Caco-2 (cell line): ENCODE results near the gene TNFAIP8. TPM values are rescaled to one million over a fixed set of nuclear protein-coding genes. Genes with fewer than 3 reads are reported as not detected.

Source experiments
- BruUV-seq: library from RNA; stranded (reverse); fragments of 400-500 nt; replicated peaks from 2 replicates; lab custom pipeline; 2021; lab: Mats Ljungman, UMichigan
- CTCF ChIA-PET: fragments of 300-600 bp; sonication (Branson Sonifier 250); formaldehyde crosslinking; loops from one replicate; lab custom pipeline; 2022; ENCODE audit warnings: antibody characterized with exemption; lab: Charles Lee
- POLR2A ChIA-PET: fragments of 300-600 bp; sonication (Branson Sonifier 250); formaldehyde crosslinking; loops from one replicate; lab custom pipeline; 2022; ENCODE audit warnings: antibody characterized with exemption; lab: Charles Lee
- DNase-seq, 2 experiments: peaks; one replicate each; pipeline versions ENCODE4 v3.0.0 to v3.0.0-alpha.2; 2020 to 2022
- H3K27me3 ChIP-seq: replicated peaks from 2 replicates; pipeline ENCODE4 v1.6.0; 2011; ENCODE audit warnings: low read length; ENCODE audit not compliant: control insufficient read depth, insufficient read depth
- H3K36me3 ChIP-seq: 2 replicates; pipeline ENCODE4 v1.5.1; 2011; ENCODE audit warnings: low read length; ENCODE audit not compliant: control insufficient read depth, insufficient read depth
- H3K4me1 ChIP-seq: fragments of 250-450 bp; sonication (Bioruptor Pico); 2 replicates; pipeline ENCODE4 v1.5.1; 2020; ENCODE audit warnings: mild to moderate bottlenecking
- H3K4me3 ChIP-seq: 2 replicates; pipeline ENCODE4 v1.5.1; 2011; ENCODE audit warnings: low read depth, mild to moderate bottlenecking, control low read depth, low read length
- H3K9me3 ChIP-seq: fragments of 250-450 bp; sonication (Bioruptor Pico); 2 replicates; pipeline ENCODE4 v1.5.1; 2020; ENCODE audit warnings: mild to moderate bottlenecking, moderate library complexity
- H3K27ac Mint-ChIP-seq: one replicate; pipeline ENCODE4 v1.8.0; 2022; ENCODE audit warnings: mixed read lengths; ENCODE audit not compliant: unreplicated experiment
- H3K27me3 Mint-ChIP-seq: one replicate; pipeline ENCODE4 v1.8.0; 2022; ENCODE audit warnings: mixed read lengths; ENCODE audit not compliant: insufficient read depth, unreplicated experiment
- H3K36me3 Mint-ChIP-seq: one replicate; pipeline ENCODE4 v1.8.0; 2022; ENCODE audit warnings: mild to moderate bottlenecking, mixed read lengths; ENCODE audit not compliant: insufficient read depth, unreplicated experiment
- H3K4me1 Mint-ChIP-seq: one replicate; pipeline ENCODE4 v1.8.0; 2022; ENCODE audit warnings: low read depth, mixed read lengths; ENCODE audit not compliant: unreplicated experiment
- H3K4me3 Mint-ChIP-seq: one replicate; pipeline ENCODE4 v1.8.0; 2022; ENCODE audit warnings: mild to moderate bottlenecking, moderate library complexity, mixed read lengths; ENCODE audit not compliant: unreplicated experiment
- H3K9me3 Mint-ChIP-seq: one replicate; pipeline ENCODE4 v1.8.0; 2022; ENCODE audit warnings: mixed read lengths; ENCODE audit not compliant: unreplicated experiment
- intact Hi-C: fragments of 100-400 bp; cut with micrococcal nuclease; formaldehyde crosslinking; loops from one replicate; pipeline ENCODE4 v1.10.0; 2022; ENCODE audit not compliant: unreplicated experiment
- total RNA-seq: library from RNA; stranded (reverse); gene quantifications from 2 replicates; pipeline ENCODE4 v1.2.3, GENCODE V29; 2022
- TF ChIP-seq, protein P1 (sequence below), 2 experiments: fragments of 200-600 bp in 1 of 2; IDR thresholded peaks; 1 replicate in 1 of 2; 2 replicates in 1 of 2; pipeline versions ENCODE4 v1.5.1 to v1.8.0; 2011 to 2022; ENCODE audit warnings: antibody characterized with exemption in 1 of 2, control low read depth in 1 of 2, inconsistent platforms in 1 of 2, low read depth in 1 of 2, low read length in 1 of 2, mild to moderate bottlenecking in 1 of 2, moderate library complexity in 1 of 2; ENCODE audit not compliant: insufficient read depth in 1 of 2, severe bottlenecking in 1 of 2, unreplicated experiment in 1 of 2

The TNFAIP8 gene
- total RNA-seq, 1 experiment from 2014 or later = 7.4 TPM

DNA sequence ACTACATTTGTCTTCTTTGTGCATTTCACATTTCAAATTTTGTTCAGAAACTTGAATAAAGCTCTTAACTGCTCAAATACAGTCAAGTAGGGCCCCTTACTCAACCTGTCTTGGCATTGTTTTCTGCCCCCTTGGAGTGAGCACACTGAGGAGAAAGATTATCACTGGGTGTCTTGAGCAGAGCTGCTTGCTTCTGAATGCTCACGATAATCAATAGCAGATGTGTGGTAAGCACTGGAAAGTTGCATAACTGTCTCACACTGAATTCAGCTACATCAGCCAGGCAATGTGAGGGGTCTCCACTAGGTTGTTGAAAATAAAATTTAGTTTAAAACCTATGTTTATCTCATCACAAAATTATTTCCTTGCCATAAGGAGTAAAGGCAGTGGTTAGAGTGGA, 7.8 kb upstream of the TNFAIP8 start:
- Histone ChIP-seq H3K36me3 (no peaks in the 10 kb centered on the region), H3K4me1 (no peaks in the 10 kb centered on the region), H3K27me3 (no peaks in the 10 kb centered on the region), H3K9me3 (no peaks in the 10 kb centered on the region), H3K4me3 (no peak overlapping the region)
- no TSS peak for BruUV-seq
- Mint-ChIP-seq H3K36me3 (no peaks in the 10 kb centered on the region), H3K4me1 (no peaks in the 10 kb centered on the region), H3K27ac (no peak overlapping the region), H3K4me3 (no peak overlapping the region), H3K9me3 (no peaks in the 10 kb centered on the region), H3K27me3 (no peaks in the 10 kb centered on the region)
- ChIA-PET POLR2A (no interaction called here), CTCF (no interaction called here)
- DNase-seq = no peak
- TF ChIP-seq, protein P1, sequence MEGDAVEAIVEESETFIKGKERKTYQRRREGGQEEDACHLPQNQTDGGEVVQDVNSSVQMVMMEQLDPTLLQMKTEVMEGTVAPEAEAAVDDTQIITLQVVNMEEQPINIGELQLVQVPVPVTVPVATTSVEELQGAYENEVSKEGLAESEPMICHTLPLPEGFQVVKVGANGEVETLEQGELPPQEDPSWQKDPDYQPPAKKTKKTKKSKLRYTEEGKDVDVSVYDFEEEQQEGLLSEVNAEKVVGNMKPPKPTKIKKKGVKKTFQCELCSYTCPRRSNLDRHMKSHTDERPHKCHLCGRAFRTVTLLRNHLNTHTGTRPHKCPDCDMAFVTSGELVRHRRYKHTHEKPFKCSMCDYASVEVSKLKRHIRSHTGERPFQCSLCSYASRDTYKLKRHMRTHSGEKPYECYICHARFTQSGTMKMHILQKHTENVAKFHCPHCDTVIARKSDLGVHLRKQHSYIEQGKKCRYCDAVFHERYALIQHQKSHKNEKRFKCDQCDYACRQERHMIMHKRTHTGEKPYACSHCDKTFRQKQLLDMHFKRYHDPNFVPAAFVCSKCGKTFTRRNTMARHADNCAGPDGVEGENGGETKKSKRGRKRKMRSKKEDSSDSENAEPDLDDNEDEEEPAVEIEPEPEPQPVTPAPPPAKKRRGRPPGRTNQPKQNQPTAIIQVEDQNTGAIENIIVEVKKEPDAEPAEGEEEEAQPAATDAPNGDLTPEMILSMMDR (IDR thresholded peaks at IDR 0.05; ENCODE audit: insufficient read depth in 1 of 2, low read depth in 1 of 2, low read length in 1 of 2, severe bottlenecking in 1 of 2, unreplicated experiment in 1 of 2) = no peak
- intact Hi-C loops = loop anchor here (10.0 kb wide), 1 partner anchor 397 kb away; no protein-coding TSS in a partner anchor

DNA sequence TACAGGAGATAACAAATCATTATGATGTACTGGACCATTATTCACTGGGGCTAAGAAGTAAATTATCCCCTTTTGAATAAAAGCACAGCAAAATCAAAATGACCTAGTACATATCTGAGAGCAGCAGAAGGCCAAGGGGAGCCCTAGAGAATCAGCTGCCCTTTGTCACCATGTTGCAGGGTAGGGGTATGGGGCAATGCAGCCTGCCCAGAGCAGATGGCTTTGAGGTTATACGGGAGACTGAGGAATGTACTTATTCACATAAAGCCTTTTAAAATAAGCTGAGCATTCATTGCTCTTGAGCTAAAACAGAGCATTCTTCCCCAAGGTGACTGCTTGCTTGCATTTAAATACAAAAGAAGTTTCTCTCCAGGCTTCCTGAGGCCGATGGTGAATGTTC, 2.6 kb upstream of the TNFAIP8 start:
- TF ChIP-seq, protein P1 (IDR thresholded peaks at IDR 0.05; ENCODE audit: insufficient read depth in 1 of 2, low read depth in 1 of 2, low read length in 1 of 2, severe bottlenecking in 1 of 2, unreplicated experiment in 1 of 2) = no peak

DNA sequence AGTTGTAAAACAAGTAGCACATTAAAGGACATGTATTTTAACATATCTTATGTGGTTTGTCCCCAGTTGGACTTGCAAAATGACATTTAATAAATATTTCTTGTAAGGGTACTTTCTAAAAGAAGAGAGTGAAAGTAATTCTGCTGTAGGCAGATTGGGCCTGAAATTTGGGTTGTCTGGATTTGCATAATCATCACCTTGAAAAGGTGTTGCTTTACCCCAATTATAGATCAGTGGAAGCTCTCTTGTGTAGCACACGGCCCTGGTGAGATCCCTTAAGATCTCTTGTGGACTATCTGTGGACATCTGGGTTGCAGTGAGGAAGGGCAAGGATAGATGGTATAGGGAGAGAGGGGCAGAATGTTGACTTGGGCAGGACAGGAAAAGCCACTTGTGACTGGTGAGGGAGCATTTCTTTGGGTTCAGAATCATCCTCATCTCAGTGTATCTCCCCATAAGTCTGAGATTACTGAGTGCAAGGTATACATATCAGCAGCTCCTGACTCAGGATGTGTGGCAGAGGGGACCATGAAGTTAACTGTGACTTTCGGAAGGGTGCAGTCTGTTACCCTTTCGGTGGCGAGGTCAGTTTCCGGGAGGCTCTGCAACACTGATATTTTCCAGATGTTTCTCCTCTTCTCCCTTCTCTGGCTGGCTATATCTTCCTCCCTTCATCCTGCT, 2.0 kb upstream of the TNFAIP8 start:
- Histone ChIP-seq H3K9me3 (no peaks in the 10 kb centered on the region), H3K4me1 (no peaks in the 10 kb centered on the region), H3K27me3 (no peaks in the 10 kb centered on the region), H3K4me3 (no peak overlapping the region), H3K36me3 (no peaks in the 10 kb centered on the region; the same call in 1 of the 2 replicates)
- Mint-ChIP-seq H3K4me1 (peaks cover under 1% of the 10 kb centered on the region), H3K9me3 (no peaks in the 10 kb centered on the region), H3K4me3 (no peak overlapping the region), H3K36me3 (no peaks in the 10 kb centered on the region), H3K27ac (no peak overlapping the region), H3K27me3 (no peaks in the 10 kb centered on the region)
- ChIA-PET POLR2A (no interaction called here), CTCF (no interaction called here)
- DNase-seq = no peak
- BruUV-seq = no TSS peak
- intact Hi-C loops = no loop called here
- TF ChIP-seq, protein P1 (IDR thresholded peaks at IDR 0.05; ENCODE audit: insufficient read depth in 1 of 2, low read depth in 1 of 2, low read length in 1 of 2, severe bottlenecking in 1 of 2, unreplicated experiment in 1 of 2) = no peak

More for the DNA sequence above, 2.6 kb upstream of the TNFAIP8 start:
- Histone ChIP-seq H3K4me1 (no peaks in the 10 kb centered on the region), H3K9me3 (no peaks in the 10 kb centered on the region), H3K4me3 (no peak overlapping the region), H3K36me3 (no peaks in the 10 kb centered on the region; the same call in 1 of the 2 replicates), H3K27me3 (no peaks in the 10 kb centered on the region)
- Mint-ChIP-seq H3K4me3 (no peak overlapping the region), H3K27ac (no peak overlapping the region), H3K9me3 (no peaks in the 10 kb centered on the region), H3K27me3 (no peaks in the 10 kb centered on the region), H3K4me1 (no peaks in the 10 kb centered on the region), H3K36me3 (no peaks in the 10 kb centered on the region)
- POLR2A ChIA-PET = no interaction called here
- intact Hi-C loops = no loop called here
- no TSS peak for BruUV-seq
- no peak for DNase-seq
- CTCF ChIA-PET = no interaction called here
